ENCODE measurements around the gene FAM180A. TPM values are rescaled to one million over a fixed set of nuclear protein-coding genes. Genes with fewer than 3 reads are reported as not detected.

FAM180A gene
- total RNA-seq, 3 donors from 2014 or later (not counting 1 experiment from before 2014, with no cell fraction given): not detected

- H3K4me3 Mint-ChIP-seq: no peak overlapping the region
- Histone ChIP-seq H3K27me3 (ENCODE audit: control insufficient read depth, insufficient read depth, low read length) (no peaks in the 10 kb centered on the region), H3K4me3 (ENCODE audit: low read length) (no peak overlapping the region), H3K9me3 (ENCODE audit: control insufficient read depth, insufficient read depth, low read length) (no peaks in the 10 kb centered on the region), H3K4me1 (ENCODE audit: control insufficient read depth, insufficient read depth, low read length) (no peaks in the 10 kb centered on the region), H3K27ac (ENCODE audit: low read length) (no peak overlapping the region), H3K36me3 (ENCODE audit: control insufficient read depth, insufficient read depth, low read length) (no peaks in the 10 kb centered on the region)
- 85% methylated on average over 3 of the region's 3 CpGs for WGBS (ENCODE audit: insufficient coverage)
- no peaks in the 10 kb centered on the region for H3K9me3 Mint-ChIP-seq
- TF ChIP-seq CTCF (IDR thresholded peaks at IDR 0.05): no peak
- H3K4me1 Mint-ChIP-seq: no peaks in the 10 kb centered on the region
- intact Hi-C loops (cut with micrococcal nuclease): no loop called here
- peaks cover 6% of the 10 kb centered on the region for H3K36me3 Mint-ChIP-seq
- no peaks in the 10 kb centered on the region for H3K27me3 Mint-ChIP-seq (ENCODE audit: low read depth in 2 of 2)
- H3K27ac Mint-ChIP-seq: no peak overlapping the region
- DNase-seq: no peak
- no peak for ATAC-seq
Observed at GRCh38 chr7:135692055-135692454, 56.6 kb downstream of the FAM180A start.

GRCh38 chr7:135690566-135690965 lies 58.0 kb downstream of the FAM180A start:
- ATAC-seq (no peak), DNase-seq (no peak)
- H3K4me1 Mint-ChIP-seq: no peaks in the 10 kb centered on the region
- peaks cover 6% of the 10 kb centered on the region for H3K36me3 Mint-ChIP-seq
- Histone ChIP-seq H3K4me1 (ENCODE audit: control insufficient read depth, insufficient read depth, low read length) (no peaks in the 10 kb centered on the region), H3K36me3 (ENCODE audit: control insufficient read depth, insufficient read depth, low read length) (no peaks in the 10 kb centered on the region), H3K27me3 (ENCODE audit: control insufficient read depth, insufficient read depth, low read length) (no peaks in the 10 kb centered on the region), H3K9me3 (ENCODE audit: control insufficient read depth, insufficient read depth, low read length) (no peaks in the 10 kb centered on the region), H3K4me3 (ENCODE audit: low read length) (no peak overlapping the region), H3K27ac (ENCODE audit: low read length) (no peak overlapping the region)
- H3K27ac Mint-ChIP-seq: no peak overlapping the region
- 91% methylated on average over 3 of the region's 3 CpGs for WGBS (ENCODE audit: insufficient coverage)
- H3K27me3 Mint-ChIP-seq (ENCODE audit: low read depth in 2 of 2): no peaks in the 10 kb centered on the region
- no peak for TF ChIP-seq CTCF (IDR thresholded peaks at IDR 0.05)
- intact Hi-C loops (cut with micrococcal nuclease): no loop called here
- no peak overlapping the region for H3K4me3 Mint-ChIP-seq
- H3K9me3 Mint-ChIP-seq: no peaks in the 10 kb centered on the region

- Histone ChIP-seq H3K4me3 (ENCODE audit: low read length) (no peak overlapping the region), H3K36me3 (ENCODE audit: control insufficient read depth, insufficient read depth, low read length) (no peaks in the 10 kb centered on the region), H3K4me1 (ENCODE audit: control insufficient read depth, insufficient read depth, low read length) (no peaks in the 10 kb centered on the region), H3K27ac (ENCODE audit: low read length) (no peak overlapping the region), H3K27me3 (ENCODE audit: control insufficient read depth, insufficient read depth, low read length) (no peaks in the 10 kb centered on the region), H3K9me3 (ENCODE audit: control insufficient read depth, insufficient read depth, low read length) (no peaks in the 10 kb centered on the region)
- no peaks in the 10 kb centered on the region for H3K9me3 Mint-ChIP-seq
- H3K4me3 Mint-ChIP-seq: no peak overlapping the region
- H3K4me1 Mint-ChIP-seq: no peaks in the 10 kb centered on the region
- no CpG with 5 or more reads among the region's 1 CpG for WGBS (ENCODE audit: insufficient coverage)
- no peaks in the 10 kb centered on the region for H3K27me3 Mint-ChIP-seq (ENCODE audit: low read depth in 2 of 2)
- intact Hi-C loops (cut with micrococcal nuclease): no loop called here
- H3K36me3 Mint-ChIP-seq: peaks cover 6% of the 10 kb centered on the region
- H3K27ac Mint-ChIP-seq: no peak overlapping the region
- ATAC-seq: no peak
- DNase-seq: no peak
- TF ChIP-seq CTCF (IDR thresholded peaks at IDR 0.05): no peak
Observed at GRCh38 chr7:135687466-135687865, 61.1 kb downstream of the FAM180A start.

GRCh38 chr7:135685306-135686084 lies 63.1 kb downstream of the FAM180A start:
- no peaks in the 10 kb centered on the region for H3K9me3 Mint-ChIP-seq
- peaks cover 6% of the 10 kb centered on the region for H3K36me3 Mint-ChIP-seq
- Histone ChIP-seq H3K27me3 (ENCODE audit: control insufficient read depth, insufficient read depth, low read length) (no peaks in the 10 kb centered on the region), H3K27ac (ENCODE audit: low read length) (no peak overlapping the region), H3K9me3 (ENCODE audit: control insufficient read depth, insufficient read depth, low read length) (no peaks in the 10 kb centered on the region), H3K4me3 (ENCODE audit: low read length) (no peak overlapping the region), H3K4me1 (ENCODE audit: control insufficient read depth, insufficient read depth, low read length) (no peaks in the 10 kb centered on the region), H3K36me3 (ENCODE audit: control insufficient read depth, insufficient read depth, low read length) (no peaks in the 10 kb centered on the region)
- no peak overlapping the region for H3K27ac Mint-ChIP-seq
- TF ChIP-seq CTCF (IDR thresholded peaks at IDR 0.05): no peak
- DNase-seq (no peak), ATAC-seq (no peak)
- WGBS (ENCODE audit: insufficient coverage): 91% methylated on average over 9 of the region's 9 CpGs
- no peak overlapping the region for H3K4me3 Mint-ChIP-seq
- intact Hi-C loops (cut with micrococcal nuclease): no loop called here
- H3K4me1 Mint-ChIP-seq: peaks cover 0 to 8% of the 10 kb centered on the region in 2 donors
- no peaks in the 10 kb centered on the region for H3K27me3 Mint-ChIP-seq (ENCODE audit: low read depth in 2 of 2)
